NCI-H748 (cell line): Measurements from ENCODE around the gene ZNF497.

Source experiments
- DNase-seq: peaks from one replicate; lab custom pipeline; 2025; ENCODE audit not compliant: unreplicated experiment; lab: John Stamatoyannopoulos, UW

Gene ZNF497

DNA sequence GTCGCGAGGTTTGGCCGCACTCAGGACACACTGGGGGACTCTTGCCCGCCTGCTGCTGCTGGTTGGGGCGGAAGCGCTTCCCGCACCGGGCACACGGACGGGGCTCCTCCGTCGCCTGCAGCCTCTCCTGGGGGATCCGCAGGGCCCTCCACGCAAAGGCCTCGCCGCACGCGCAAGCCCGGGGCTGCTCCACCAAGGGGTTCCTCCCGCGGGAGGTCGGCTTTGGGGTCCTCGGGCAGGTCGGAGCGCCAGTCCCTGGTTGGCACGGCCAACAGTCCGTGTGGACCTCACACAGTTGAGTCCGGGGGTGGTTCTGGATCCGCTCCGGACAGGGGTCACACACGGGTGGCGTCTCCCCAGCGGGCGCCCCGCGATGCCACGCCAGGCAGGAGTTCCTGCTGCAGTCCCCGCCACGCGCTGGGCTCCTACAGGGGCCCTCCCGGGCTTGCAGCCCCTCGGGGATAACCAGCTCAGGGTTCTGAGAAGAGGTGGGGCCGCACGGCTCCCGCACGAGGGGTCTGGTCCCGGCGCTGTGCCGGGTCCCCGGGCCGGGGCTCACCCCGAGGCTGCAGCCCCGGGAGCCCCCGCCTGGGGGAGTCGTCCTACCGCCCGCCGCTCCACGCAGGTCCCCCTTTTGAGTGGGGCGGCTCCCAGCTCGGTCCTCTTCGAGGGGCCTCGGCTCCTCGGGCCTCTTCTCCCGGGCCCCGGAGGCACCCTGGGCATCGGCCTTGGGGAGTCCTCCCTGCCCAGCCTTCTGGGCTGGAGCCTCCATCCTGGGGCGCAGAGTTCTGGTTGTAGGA, 6.2 kb upstream of the ZNF497 start:
- no peak for DNase-seq

DNA sequence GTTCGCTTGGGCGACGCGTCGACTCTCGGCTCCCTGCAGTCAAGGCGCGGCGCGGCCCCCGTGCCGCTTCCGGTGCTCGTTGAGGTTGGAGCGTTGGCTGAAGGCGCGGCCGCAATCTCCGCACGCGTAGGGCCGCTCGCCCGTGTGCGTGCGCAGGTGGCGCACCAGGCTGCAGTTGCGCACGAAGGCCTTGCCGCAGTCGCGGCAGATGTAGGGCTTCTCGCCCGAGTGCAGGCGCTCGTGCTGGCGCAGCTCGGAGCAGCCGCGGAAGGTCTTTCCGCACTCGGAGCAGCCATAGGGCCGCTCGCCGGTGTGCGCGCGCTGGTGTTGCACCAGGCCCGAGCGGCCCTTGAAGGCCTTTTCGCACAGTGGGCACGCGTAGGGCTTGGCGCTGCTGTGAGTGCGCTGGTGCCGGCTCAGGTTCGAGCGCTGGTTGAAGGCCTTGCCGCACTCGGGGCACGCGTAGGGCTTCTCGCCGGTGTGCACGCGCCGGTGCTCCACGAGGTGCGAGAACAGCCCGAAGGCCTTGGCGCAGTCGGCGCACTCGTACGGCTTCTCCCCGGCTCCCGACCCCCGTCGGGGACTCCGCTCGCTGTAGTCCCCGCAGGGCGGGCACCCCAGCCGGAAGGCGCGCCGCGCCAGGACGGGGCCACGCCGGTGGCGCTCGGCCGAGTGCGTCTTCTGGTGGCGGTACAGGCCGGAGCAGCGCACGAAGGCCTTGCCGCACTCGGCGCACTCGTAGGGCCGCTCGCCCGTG, 5.3 kb upstream of the ZNF497 start:
- no peak for DNase-seq

DNA sequence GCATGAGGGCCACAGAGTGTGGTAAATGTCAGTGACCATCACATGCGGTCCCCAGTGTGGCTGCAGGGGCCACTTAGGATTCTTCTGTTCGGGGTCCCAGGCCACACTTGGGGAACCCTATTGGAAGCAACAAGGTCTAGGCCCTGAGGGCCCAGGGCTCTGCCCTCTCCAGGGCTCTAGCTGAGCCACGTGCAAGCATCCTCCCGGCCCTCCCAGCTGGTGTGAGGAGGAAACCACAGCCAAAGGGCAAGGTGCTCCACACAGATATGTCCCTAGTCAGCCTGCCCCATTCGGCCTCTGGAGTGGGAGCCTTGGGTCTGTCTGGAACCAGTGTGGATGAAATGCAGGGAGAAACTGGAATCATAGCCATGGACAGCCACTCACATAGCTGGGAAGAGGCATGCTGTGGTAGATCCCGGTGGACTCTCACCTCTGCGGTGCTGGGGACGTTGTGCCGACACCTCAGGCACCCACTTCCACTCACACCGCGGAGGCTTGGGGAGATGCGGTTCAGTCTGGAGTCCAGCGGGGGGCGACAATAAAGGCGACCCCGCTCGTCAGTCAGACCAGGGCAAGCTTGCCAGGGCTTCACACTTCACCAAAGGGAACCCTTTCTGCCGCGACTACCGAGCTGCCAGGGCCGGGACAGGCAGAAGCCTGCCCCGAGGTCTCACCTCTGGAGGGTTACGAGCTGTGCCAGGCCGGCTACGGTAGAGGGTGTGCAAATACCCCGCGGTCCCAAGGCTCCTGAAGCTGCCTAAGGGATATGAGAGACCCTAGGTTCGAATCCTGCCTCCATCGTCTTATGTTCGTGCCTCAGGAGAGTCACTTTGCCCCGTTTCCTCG, 4.3 kb upstream of the ZNF497 start:
- no peak for DNase-seq

DNA sequence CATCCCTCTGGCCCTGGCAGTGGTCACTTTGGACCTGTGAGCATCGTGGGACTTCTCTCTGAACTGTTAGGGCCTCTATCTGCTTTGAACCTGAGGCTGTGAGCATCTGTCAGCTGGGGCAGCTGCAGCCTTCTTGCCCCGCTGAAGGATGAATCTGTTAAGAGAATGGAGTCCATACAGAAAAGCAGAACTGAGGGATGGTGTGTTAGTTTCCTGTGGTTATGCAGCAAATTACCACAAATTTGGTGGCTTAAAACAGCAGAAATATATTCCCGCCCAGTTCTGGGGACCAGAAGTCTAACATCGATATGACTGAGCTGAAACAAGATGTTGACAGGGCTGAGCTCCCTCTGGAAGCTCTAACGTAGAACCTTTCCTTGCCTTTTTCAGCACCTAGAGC, 1.6 kb upstream of the ZNF497 start:
- no peak for DNase-seq

DNA sequence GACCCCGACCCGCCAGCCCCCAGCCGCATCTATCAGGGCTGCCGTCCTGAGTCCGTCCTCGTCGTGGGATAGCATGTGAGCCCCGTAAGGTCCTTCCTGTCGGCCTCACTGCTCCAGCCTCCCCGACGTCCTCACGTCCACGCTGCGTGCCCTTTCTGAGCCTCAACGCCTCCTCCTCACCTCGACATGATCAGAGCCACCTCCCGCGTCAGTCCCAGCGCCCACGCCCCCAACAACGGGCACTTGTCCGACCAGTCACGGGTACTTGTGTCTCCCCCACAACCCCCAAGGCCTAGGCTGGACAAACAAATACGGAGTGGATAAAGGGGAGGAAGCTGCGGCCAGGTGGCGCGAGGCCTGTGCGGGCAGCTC, 665 bp downstream of the ZNF497 start:
- DNase-seq: peak; percentile 74

DNA sequence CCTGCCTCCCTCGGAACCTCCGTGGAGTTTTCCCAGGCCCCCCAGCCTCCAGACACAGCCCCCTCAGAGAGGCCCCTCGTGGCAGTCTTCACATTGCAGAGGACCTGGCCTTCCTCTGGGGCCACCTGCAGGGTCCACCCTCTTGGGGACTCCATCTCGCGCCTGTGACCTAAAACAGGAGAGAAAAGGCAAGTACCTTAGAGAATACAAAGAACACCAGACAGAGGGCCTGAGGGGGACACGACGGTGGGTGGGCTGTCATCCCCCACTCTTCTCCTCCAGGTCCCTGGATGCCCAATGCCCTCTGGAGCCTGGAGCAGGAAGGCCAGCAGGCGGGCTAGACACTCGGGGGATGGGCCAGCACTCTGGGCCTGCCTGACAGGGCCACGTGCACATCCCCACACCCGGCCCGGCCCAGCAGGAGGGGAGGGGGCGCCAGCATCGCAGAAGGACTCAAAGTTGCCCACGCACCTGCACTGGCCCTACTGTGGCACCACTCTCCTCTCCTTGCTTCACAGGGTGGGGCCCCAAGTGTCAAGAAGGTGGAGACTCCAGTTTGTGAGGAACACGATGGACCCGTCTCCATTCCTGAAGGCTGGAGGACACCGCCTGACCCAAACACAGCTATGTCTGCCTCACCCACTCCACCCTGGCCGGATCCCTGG, 4.9 kb downstream of the ZNF497 start:
- DNase-seq: no peak

DNA sequence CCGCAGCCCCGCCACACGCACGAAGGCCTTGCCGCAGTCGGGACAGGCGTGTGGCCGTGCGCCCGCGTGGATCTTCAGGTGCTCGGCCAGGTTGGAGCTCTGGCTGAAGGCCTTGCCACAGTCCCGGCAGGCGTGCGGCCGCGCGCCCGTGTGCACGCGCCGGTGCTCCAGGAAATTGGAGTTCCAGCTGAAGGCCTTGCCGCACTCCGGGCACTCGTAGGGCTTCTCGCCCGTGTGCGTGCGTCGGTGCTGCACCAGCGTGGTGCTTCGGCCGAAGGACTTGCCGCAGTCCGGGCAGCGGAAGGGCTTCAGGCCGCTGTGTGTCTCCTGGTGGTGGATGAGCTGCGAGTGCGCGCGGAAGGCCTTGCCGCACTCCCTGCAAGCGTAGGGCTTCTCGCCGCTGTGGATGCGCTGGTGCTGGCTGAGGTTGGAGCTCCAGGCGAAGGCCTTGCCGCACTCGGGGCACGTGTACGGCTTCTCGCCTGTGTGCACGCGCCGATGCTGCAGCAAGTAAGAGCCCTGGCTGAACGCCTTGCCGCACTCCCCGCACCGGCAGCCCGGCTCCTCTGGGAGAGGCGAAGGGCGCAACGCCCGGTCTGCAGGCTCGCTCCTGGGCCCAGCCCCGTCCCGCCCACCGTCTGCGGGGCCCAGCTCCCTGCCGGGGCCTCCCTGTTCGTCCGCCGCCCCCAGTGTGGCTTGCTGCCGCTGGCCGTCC, 5.6 kb downstream of the ZNF497 start:
- DNase-seq: no peak

DNA sequence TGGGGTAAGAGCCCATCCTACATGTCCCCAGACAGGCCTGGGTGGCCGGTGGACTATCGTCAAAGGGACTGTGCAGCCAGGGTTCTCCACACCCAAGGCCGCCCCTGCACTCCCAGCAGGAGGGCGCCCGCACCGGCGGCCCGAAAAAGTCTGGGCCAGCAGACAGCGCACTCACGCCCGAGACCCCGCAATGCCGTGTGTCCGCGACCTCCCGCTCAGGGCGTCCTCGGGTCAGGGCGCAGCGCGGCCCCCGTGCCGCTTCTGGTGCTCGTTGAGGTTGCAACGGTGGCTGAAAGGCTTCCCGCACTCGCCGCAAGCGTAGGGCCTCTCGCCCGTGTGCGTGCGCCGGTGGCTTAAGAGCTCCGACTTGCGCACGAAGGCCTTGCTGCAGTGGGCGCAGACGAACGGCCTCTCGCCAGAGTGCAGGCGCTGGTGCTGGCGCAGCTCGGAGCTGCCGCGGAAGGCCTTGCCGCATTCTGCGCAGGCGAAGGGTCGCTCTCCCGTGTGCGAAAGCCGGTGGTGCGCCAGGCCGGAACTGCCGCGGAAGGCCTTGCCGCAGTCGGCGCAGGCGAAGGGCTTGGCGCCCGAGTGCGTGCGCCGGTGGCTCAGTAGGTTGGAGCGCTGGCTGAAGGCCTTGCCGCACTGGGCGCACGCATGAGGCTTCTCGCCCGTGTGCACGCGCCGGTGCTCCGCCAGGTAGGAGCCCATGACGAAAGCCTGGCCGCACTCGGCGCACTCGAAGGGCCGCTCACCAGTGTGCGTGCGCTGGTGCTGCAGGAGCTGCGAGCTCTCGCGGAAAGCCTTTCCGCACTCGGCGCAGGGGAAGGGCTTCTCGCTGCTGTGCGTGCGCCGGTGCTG, 6.4 kb downstream of the ZNF497 start:
- no peak for DNase-seq

DNA sequence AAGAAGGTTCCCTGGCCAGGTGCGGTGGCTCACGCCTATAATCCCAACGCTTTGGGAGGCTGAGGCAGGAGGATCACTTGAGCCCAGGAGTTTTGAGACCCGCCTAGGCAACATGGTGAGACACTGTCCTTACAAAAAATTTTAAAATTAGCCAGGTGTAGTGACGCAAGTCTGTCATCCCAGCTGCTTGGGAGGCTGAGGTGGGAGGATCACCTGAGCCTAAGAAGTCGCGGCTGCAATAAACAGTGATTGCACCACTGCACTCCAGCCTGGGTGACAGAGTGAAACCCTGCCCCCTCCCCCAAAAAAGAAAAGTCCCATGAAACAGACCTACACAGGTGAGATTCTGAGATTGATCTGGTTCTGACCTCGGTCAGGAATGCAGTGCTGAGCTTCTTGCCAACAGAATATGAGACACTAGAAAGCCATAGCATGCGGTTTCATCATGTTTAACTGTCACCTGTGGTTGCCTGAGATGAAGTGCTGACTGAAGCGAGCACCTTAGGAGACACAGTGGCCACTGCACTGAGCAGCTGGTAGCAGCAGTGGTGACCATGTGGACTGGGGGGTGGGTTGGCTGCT, 7.2 kb downstream of the ZNF497 start:
- DNase-seq: no peak

DNA sequence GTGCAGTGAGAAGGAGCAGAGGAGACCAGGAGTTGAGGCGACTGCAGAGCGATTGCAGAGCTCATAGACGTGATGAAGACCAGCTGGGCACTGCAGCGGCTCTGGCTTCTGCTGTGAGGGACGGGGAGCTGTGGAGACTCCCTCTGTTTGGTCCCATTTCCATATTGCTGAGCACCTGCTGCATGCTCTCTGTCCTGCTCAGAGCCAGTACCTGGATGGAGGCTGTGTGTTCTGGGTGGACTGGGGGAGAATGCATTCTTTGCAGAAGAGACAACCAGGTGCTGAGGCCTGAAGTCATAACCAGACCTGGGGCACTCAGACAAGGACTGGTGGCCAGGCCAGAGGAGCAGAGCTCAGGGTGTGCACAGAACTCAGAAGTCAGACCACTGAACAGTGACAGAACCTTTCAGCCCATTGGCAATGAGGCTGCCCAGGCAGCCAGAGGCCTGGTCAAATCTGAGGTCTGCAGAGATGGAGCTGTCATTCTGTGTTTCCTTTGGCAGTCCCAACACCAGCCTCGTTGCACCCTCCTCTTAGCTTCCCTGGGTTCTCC, 8.0 kb downstream of the ZNF497 start:
- no peak for DNase-seq

DNA sequence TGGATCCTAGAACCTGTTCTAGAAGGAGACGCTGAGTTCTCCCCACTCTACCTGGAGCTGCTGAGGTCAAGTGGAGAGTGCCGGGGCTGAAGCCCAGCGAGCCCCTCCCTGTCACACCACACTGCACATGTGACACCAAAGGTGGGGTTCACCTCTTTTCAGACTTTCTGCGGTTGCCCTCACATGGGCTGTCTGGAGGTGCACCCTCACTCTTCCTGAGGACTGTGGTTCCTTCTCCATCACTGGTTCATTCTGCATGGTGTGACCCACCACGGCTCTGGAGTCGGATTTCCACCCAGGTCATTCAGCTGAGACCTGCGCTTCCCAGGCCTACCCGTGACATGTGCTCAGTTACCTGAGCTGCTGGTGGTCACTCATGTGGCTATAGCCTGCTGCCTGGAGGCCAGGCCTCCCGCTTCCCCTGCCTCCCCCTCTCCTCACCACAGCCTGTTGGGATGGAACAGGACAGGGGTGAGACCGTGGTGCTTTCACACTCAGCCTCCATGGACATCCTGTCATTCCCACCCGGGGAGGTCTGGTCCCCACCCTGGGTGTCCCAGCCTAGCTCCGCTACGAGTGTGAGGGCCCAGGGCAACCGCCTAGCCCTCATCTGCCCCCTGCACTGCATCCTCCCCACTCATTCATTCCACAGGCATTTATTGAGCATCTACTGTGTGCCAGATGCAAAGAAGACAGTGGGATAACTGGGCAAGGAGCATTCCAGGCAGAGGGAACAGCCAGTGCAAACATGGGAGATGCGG, 8.7 kb downstream of the ZNF497 start:
- DNase-seq: no peak

DNA sequence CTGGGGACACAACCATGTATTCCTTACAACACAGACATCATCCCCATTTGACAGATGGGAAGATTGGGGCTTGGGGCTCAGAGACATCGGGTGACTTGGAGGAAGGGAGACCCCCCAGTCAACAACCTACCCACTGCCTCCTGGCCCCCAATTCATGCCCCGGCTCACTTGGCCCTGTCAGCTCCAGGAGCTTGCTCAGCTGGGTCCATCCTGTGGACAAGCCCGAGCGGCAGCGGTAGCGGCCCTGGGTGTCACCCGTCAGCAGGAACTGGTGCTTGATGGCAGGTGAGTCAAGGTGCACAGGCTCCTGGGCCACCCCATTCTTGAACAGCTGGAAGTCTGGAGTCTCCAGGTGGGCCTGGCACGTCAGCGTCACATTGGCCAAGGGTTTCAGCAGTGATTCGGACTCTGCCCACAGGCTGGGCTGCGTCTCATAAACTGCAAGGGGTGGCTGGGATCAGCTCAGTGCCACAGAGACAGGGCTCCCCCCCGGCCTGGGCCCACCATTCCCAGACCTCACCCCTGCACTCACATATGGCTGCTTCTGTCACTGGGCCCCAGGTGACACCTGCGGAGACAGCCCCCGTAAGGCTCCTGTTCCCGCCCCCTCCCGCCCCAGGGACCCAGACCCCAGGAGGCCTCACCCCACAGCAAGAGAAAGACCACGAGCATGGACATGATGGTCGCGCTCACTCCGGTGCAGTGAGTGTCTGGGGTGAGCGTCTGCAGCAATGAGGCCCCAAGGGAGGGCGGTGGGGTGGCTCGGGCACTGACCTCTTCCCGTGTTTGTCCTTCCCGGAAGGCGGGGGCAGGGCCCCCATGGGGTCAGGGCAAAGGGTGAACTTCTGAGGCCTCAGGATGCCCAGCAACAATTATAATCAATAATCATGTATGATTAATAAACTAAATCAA, 9.5 kb downstream of the ZNF497 start, which contains the start of gene A1BG:
Gene A1BG, minus strand, starts transcription at position 733 of the 912 bp plus-strand sequence. Its CDS starts 55 bp downstream, at position 678.
- DNase-seq: no peak

DNA sequence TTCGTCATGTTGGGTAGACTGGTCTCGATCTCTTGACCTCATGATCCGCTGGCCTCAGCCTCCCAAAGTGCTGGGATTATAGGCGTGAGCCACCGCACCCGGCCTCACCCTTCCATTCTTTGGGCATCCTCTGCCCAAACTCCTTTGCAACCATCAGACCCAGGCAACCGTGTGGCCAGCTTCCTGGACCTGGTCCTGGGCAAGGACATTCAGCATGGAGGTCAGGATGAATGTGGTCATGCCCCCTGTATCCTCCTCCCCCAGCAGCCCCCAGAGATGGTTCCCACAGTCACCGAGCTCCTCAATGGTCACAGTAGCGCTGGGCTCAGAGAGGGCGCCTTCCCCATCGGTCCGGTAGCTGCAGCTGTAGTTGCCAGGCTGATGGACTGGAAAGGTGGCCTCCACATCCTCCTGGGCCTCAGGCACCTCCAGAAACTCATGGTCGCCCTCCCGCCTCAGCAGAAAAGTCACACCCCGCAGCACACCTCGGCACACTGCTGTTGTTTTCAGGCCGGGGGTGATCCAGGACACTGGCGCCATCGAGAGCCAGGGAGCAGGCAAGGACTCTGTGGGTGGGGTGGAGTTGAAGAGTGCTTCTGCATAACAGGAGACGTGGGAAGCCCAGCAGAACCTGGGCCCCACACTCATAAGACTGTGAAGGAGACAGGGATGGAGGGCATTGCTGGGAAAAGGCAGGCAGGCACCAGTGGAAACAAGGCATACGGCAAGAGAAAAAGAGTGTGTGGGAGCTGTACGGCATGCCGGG, 10.4 kb downstream of the ZNF497 start:
- no peak for DNase-seq

DNA sequence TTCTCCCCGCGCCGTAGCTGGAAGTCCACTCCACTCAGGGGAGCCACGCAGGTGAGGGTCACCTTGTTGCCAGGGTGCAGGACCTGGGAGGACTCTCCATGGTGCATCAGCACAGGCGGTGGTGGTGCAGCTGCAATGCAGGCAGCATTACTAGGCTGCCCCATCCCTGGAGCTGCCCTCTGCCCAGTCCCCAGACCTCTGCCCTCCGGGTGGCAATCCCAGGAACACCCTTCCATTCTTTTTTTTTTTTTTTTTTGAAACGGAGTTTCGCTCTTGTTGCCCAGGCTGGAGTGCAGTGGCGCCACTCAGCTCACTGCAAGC, 11.0 kb downstream of the ZNF497 start:
- no peak for DNase-seq

DNA sequence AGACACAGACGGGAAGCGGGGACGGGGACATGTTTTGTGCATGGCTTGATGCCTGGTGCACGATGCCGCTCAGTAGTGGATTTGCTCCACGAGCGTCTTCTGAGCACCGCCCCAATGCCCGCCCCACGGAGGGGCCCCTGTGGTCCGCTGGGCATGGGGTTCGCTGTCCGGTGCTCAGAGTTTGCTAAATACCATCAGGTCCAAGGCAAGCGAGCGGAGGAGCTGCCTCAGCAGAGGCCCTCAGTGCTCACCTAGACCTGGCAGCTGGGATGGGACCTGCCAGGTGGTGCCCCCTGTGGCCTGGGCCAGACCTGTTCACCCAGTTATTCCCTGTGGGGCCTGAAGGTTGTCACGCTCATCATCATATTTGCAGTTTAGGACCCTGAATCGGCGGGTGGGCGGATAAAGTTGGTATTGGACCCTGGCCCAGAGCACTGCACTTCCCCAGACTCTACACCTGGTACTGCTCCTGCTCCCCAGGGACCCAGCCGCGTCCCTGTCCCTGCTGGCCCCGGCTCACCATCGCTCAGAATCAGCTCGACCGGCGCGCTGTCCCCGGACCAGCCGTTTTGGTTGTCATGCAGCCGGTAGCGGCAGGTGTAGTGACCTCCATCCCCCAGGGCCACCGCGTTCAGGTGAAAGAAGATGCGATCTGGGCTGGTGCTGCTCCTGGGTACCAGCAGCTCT, 11.5 kb downstream of the ZNF497 start:
- DNase-seq: no peak
